Lower leg skin (tissue), 4 donors: ENCODE measurements around the gene BRF1. TPM values are rescaled to one million over a fixed set of nuclear protein-coding genes. Genes with fewer than 3 reads are reported as not detected.

Source experiments
- DNase-seq, 2 donors: peaks; one replicate each; pipeline ENCODE4 v3.0.0-alpha.2; 2019; ENCODE audit warnings: low spot score in 2 of 2
- H3K4me3 ChIP-seq: fragments of 200-600 bp; sonication (generic); 2 replicates; pipeline ENCODE4 v1.5.1; 2017; ENCODE audit warnings: mild to moderate bottlenecking, low read depth; ENCODE audit not compliant: poor library complexity, severe bottlenecking
- CTCF ChIP-seq, 3 donors: fragments of 450-650 bp; IDR thresholded peaks; one replicate each; pipeline ENCODE4 v1.5.1; 2016; ENCODE audit warnings: antibody characterized with exemption in 3 of 3, mild to moderate bottlenecking in 3 of 3, moderate library complexity in 2 of 3
- POLR2A ChIP-seq, 2 donors: fragments of 450-650 bp; IDR thresholded peaks; one replicate each; pipeline ENCODE4 v1.6.1; 2016 to 2017; ENCODE audit warnings: antibody characterized with exemption in 2 of 2, mild to moderate bottlenecking in 1 of 2, moderate library complexity in 1 of 2
- WGBS, 2 donors: methylation state at CpG; one replicate each; pipeline ENCODE4 v1.1.5; 2018; 5-methylcytosine and 5-hydroxymethylcytosine counted together
- intact Hi-C: fragments of 100-400 bp; cut with DNase I; formaldehyde crosslinking; loops from one replicate; pipeline ENCODE4 v1.15.0; 2023; ENCODE audit warnings: low total_unique reads
- total RNA-seq, 4 donors: library from RNA; depleted of rRNA; stranded (reverse); fragments of >200 nt; gene quantifications; one replicate each; pipeline ENCODE4 v1.1.0, GENCODE V29; 2016

BRF1 gene
- total RNA-seq, 4 donors from 2014 or later = 32.7 to 74.5 (median 43.0) TPM

- TF ChIP-seq POLR2A (IDR thresholded peaks at IDR 0.05) (no peak), CTCF (IDR thresholded peaks at IDR 0.05) (no peak)
- intact Hi-C loops = no loop called here
- WGBS, 2 donors = 90 to 93% methylated on average over 6 of the region's 6 CpGs
- H3K4me3 ChIP-seq = no peak overlapping the region
- DNase-seq = no peak
Observed at GRCh38 chr14:105251920-105252319, 48.9 kb downstream of the BRF1 start.

- TF ChIP-seq POLR2A (IDR thresholded peaks at IDR 0.05) (no peak), CTCF (IDR thresholded peaks at IDR 0.05) (no peak)
- intact Hi-C loops = no loop called here
- DNase-seq = no peak
- 65 to 79% methylated on average over 4 of the region's 4 CpGs for WGBS, 2 donors
- no peak overlapping the region for H3K4me3 ChIP-seq
Observed at GRCh38 chr14:105250986-105251385, 49.8 kb downstream of the BRF1 start.

GRCh38 chr14:105250008-105250366 lies 50.8 kb downstream of the BRF1 start:
- intact Hi-C loops = no loop called here
- 97 to 98% methylated on average over 16 of the region's 16 CpGs for WGBS, 2 donors
- no peak overlapping the region for H3K4me3 ChIP-seq
- TF ChIP-seq POLR2A (IDR thresholded peaks at IDR 0.05) (no peak), CTCF (IDR thresholded peaks at IDR 0.05) (no peak)
- no peak for DNase-seq

- no peak for TF ChIP-seq CTCF (IDR thresholded peaks at IDR 0.05)
- TF ChIP-seq POLR2A (IDR thresholded peaks at IDR 0.05) = no peak
- 55 to 60% methylated on average over 42 to 52 of the region's 62 CpGs for WGBS, 2 donors
- intact Hi-C loops = no loop called here
- no peak overlapping the region for H3K4me3 ChIP-seq
- DNase-seq = no peak
Observed at GRCh38 chr14:105249182-105250007, 51.4 kb downstream of the BRF1 start.

GRCh38 chr14:105248368-105249181 lies 52.2 kb downstream of the BRF1 start, which contains the start of gene BTBD6:
BTBD6 (plus strand) TSS chr14:105248533; CDS start chr14:105248712, 179 bp downstream.
- peak; percentile 72 to 96 for DNase-seq
- TF ChIP-seq POLR2A (IDR thresholded peaks at IDR 0.05) (no peak), CTCF (IDR thresholded peaks at IDR 0.05) (no peak)
- 0 to 1% methylated on average over 17 to 37 of the region's 130 CpGs for WGBS, 2 donors
- peak within 1 kb of the TSS; percentile 29 for H3K4me3 ChIP-seq
- intact Hi-C loops = no loop called here
